Heart right ventricle (tissue), 16 donors: ENCODE measurements around the gene TBRG4. TPM values are rescaled to one million over a fixed set of nuclear protein-coding genes. Genes with fewer than 3 reads are reported as not detected.
A peak's percentile ranks its signal among the peaks of the same experiment; 100 is the strongest.

Source experiments
- ATAC-seq, 8 donors: fragments of 200-7000 bp; cut with Tn5 transposase; one replicate each; pipeline ENCODE4 v1.9.1; 2020; ENCODE audit warnings: mild to moderate bottlenecking in 8 of 8, moderate library complexity in 8 of 8, moderate number of reproducible peaks in 1 of 8
- DNase-seq, 2 donors: peaks; one replicate each; pipeline ENCODE4 v3.0.0-alpha.2; 2020
- H3K27ac ChIP-seq, 10 donors: fragments of 200-600 bp; sonication (generic) in 2 of 10; one replicate each; pipeline versions ENCODE4 v1.5.0 to v1.8.0; 2020 to 2022; ENCODE audit warnings: mild to moderate bottlenecking in 3 of 10
- H3K27me3 ChIP-seq, 7 donors: fragments of 200-600 bp; one replicate each; pipeline ENCODE4 v1.8.0; 2021 to 2022; ENCODE audit warnings: mild to moderate bottlenecking in 2 of 7
- H3K36me3 ChIP-seq, 9 donors: fragments of 200-600 bp; sonication (generic) in 1 of 9; one replicate each; pipeline versions ENCODE4 v1.5.0 to v1.8.0; 2020 to 2022; ENCODE audit warnings: mild to moderate bottlenecking in 2 of 9
- H3K4me1 ChIP-seq, 9 donors: fragments of 200-600 bp; sonication (generic) in 1 of 9; one replicate each; pipeline versions ENCODE4 v1.5.0 to v1.8.0; 2020 to 2022; ENCODE audit warnings: mild to moderate bottlenecking in 4 of 9
- H3K4me3 ChIP-seq, 10 donors: fragments of 200-600 bp; sonication (generic) in 2 of 10; one replicate each; pipeline versions ENCODE4 v1.5.0 to v1.8.0; 2020 to 2022; ENCODE audit warnings: mild to moderate bottlenecking in 7 of 10, moderate library complexity in 2 of 10
- H3K9me3 ChIP-seq, 11 donors: fragments of 200-600 bp in 10 of 11; sonication (generic) in 2 of 11; one replicate each; pipeline versions ENCODE4 v1.5.0 to v1.8.0; 2013 to 2022; ENCODE audit warnings: mild to moderate bottlenecking in 2 of 11, control low read depth in 1 of 11, moderate library complexity in 1 of 11
- WGBS, 2 donors: extraction: QIAGEN DNeasy Blood & Tissue Kit; methylation state at CpG; one replicate each; pipeline ENCODE4 v1.1.7; 2013; ENCODE audit warnings: inconsistent platforms in 1 of 2; 5-methylcytosine and 5-hydroxymethylcytosine counted together
- intact Hi-C, 10 donors: fragments of 100-400 bp; cut with DNase I; formaldehyde crosslinking; loops; one replicate each; pipeline versions ENCODE4 v1.11.1 to v1.14.2; 2022
- polyA plus RNA-seq, 2 donors: library from polyadenylated mRNA; stranded (reverse); fragments of 200-250 nt; gene quantifications; one replicate each; pipeline ENCODE4 v1.2.3, GENCODE V29; 2013
- total RNA-seq, 10 donors: library from RNA; stranded (reverse); fragmentation: NEBNext Ultra II Directional in 3 of 10; extraction: Animal tissue kit (Norgen Biotek cat#: 25700) in 3 of 10; gene quantifications; one replicate each; pipeline versions ENCODE4 v1.2.1 to v1.2.4, GENCODE V29; 2021 to 2023
- TF ChIP-seq, protein P1 (sequence below), 9 donors: fragments of 200-600 bp; sonication (generic) in 2 of 9; IDR thresholded peaks; one replicate each; pipeline versions ENCODE4 v1.5.0 to v1.8.0; 2021 to 2022; ENCODE audit warnings: antibody characterized with exemption in 9 of 9, mild to moderate bottlenecking in 5 of 9, moderate library complexity in 1 of 9
- donor health status: Arrhythmogenic right ventricular cardiomyopathy.
- donor health status: ischemic (EF 13 %, LVEDD 7.1; RV severe dilation, severe dysfunction).
- donor health status: healthy with polysubstance abuse.
- donor health status: DM: no; HTN: yes; CAD: no.
- donor health status: DM: no; HTN: no; CAD: no.
- donor health status: ischemic (EF 25% LVEDD 6.9; RV normal size, moderate dysfunction).
- donor health status: ischemic (EF 25% LVEDD 5.7; RV mildly dilated, moderate dysfunction).
- donor health status: healthy.
- donor health status: DM: yes; HTN: yes; CAD: no.
- donor health status: Ischemic cardiomyopathy.
- donor health status: ischemic (EF 35%, LVEDD 5.7; RV mildly dilated, moderate dysfunction).
- donor health status: nonischemic (EF 11% LVEDD 7.7; RV severe dilation, severe dysfunction).
- donor health status: DM: yes; HTN: yes; CAD: no.
- donor health status: PGD.
- donor health status: ischemic (EF 29% LVEDD 5.4; RV normal size, mild dysfunction).
- donor health status: nonischemic (EF 23%, LVEDD 6.1; RV moderate dilation, normal function).

The TBRG4 gene
- total and polyA plus RNA-seq, 12 donors, result 57.1 to 93.9 (median 67.4) TPM

- Histone ChIP-seq H3K27me3 (peaks cover 0 to 22% (median 0%) of the 10 kb centered on the region in 7 donors), H3K4me3 (no peak overlapping the region), H3K4me1 (peaks cover 0 to 22% (median 11%) of the 10 kb centered on the region in 9 donors), H3K27ac (no peak overlapping the region), H3K36me3 (peaks cover 0 to 4% (median 0%) of the 10 kb centered on the region in 9 donors), H3K9me3 (no peaks in the 10 kb centered on the region)
- no peak for DNase-seq
- TF ChIP-seq, protein P1, sequence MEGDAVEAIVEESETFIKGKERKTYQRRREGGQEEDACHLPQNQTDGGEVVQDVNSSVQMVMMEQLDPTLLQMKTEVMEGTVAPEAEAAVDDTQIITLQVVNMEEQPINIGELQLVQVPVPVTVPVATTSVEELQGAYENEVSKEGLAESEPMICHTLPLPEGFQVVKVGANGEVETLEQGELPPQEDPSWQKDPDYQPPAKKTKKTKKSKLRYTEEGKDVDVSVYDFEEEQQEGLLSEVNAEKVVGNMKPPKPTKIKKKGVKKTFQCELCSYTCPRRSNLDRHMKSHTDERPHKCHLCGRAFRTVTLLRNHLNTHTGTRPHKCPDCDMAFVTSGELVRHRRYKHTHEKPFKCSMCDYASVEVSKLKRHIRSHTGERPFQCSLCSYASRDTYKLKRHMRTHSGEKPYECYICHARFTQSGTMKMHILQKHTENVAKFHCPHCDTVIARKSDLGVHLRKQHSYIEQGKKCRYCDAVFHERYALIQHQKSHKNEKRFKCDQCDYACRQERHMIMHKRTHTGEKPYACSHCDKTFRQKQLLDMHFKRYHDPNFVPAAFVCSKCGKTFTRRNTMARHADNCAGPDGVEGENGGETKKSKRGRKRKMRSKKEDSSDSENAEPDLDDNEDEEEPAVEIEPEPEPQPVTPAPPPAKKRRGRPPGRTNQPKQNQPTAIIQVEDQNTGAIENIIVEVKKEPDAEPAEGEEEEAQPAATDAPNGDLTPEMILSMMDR (IDR thresholded peaks at IDR 0.05), result no peak
- intact Hi-C loops, result no loop called here
- WGBS, 2 donors, result 82 to 84% methylated on average over 24 of the region's 24 CpGs
- no peak for ATAC-seq
These were observed 26.4 kb downstream of the TBRG4 start for GRCh38 chr7:45084901-45085618.

GRCh38 chr7:45084336-45084735 is 27.2 kb downstream of the TBRG4 start:
- Histone ChIP-seq H3K27ac (no peak overlapping the region), H3K4me3 (no peak overlapping the region), H3K36me3 (peaks cover 0 to 4% (median 0%) of the 10 kb centered on the region in 9 donors), H3K9me3 (no peaks in the 10 kb centered on the region), H3K27me3 (peaks cover 0 to 14% (median 0%) of the 10 kb centered on the region in 7 donors), H3K4me1 (peaks cover 0 to 21% (median 10%) of the 10 kb centered on the region in 9 donors)
- DNase-seq (no peak), ATAC-seq (no peak)
- TF ChIP-seq, protein P1 (IDR thresholded peaks at IDR 0.05), result no peak
- 62 to 65% methylated on average over 3 to 5 of the region's 5 CpGs for WGBS, 2 donors
- intact Hi-C loops, result no loop called here

- H3K36me3 ChIP-seq, result peaks cover 0 to 5% (median 0%) of the 10 kb centered on the region in 9 donors
- ATAC-seq, result no peak
- H3K4me3 ChIP-seq, result no peak overlapping the region
- peaks cover 0 to 9% (median 0%) of the 10 kb centered on the region in 9 donors for H3K4me1 ChIP-seq
- no peaks in the 10 kb centered on the region for H3K9me3 ChIP-seq
- no peak for DNase-seq
- TF ChIP-seq, protein P1 (IDR thresholded peaks at IDR 0.05), result no peak
- WGBS, 2 donors, result 67 to 70% methylated on average over 10 of the region's 10 CpGs
- intact Hi-C loops, result no loop called here
- H3K27me3 ChIP-seq, result no peaks in the 10 kb centered on the region
- H3K27ac ChIP-seq, result no peak overlapping the region
These were observed 28.6 kb downstream of the TBRG4 start for GRCh38 chr7:45082831-45083331.

DNA sequence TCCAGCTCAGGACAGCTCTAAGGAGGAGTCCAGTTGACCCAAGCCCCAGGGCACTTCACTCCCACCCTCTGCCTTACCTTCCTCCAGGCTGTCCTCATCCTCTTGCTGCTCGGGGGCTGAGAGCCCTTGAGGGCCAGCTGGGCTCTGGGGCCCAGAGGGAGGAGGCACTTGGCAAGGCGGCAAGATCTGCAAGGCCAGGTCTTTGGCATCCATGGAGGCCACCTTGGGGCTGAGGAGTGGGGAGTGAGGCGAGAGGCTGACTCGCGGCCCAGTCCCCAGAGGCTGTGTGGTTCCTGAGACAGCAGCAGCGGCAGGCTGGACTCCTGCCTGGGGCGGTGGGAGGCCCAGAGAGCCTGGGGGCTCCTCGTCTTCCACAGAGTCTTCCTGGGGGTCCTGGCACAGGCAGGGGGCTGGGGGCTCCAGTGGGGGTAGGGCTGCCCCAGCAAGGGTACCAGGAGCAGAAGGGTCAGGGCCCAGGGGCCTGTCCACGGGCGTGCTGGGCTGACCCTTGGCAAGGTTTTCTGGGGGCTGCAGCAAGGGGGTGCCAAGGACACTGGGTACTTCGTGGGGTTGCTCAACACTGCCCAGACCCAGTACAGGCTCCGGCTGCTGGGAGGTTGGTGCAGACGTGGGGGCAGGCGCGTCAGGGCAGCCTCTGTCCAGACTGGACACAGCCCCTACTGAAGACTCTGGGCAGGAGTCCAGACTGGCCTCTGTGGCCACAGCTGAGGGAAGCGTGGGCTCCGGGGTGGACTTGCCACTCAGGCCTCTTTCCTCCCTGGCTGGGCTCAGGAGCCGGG is 29.3 kb downstream of the TBRG4 start:
- no peak for DNase-seq
- H3K27ac ChIP-seq, result no peak overlapping the region
- H3K27me3 ChIP-seq, result no peaks in the 10 kb centered on the region
- TF ChIP-seq, protein P1 (IDR thresholded peaks at IDR 0.05), result no peak
- peaks cover 0 to 7% (median 0%) of the 10 kb centered on the region in 9 donors for H3K4me1 ChIP-seq
- 71 to 76% methylated on average over 17 to 18 of the region's 18 CpGs for WGBS, 2 donors
- H3K9me3 ChIP-seq, result no peaks in the 10 kb centered on the region
- intact Hi-C loops, result no loop called here
- no peak overlapping the region for H3K4me3 ChIP-seq
- ATAC-seq, result peak in 6 of 8 donors; percentile 15 to 41 (median 30)
- peaks cover 0 to 12% (median 2%) of the 10 kb centered on the region in 9 donors for H3K36me3 ChIP-seq
